NCI-H146 (cell line): ENCODE data around the gene ZFYVE28.

Experiments used
- DNase-seq: peaks from one replicate; lab custom pipeline; 2025; lab: John Stamatoyannopoulos, UW

ZFYVE28 gene

DNA sequence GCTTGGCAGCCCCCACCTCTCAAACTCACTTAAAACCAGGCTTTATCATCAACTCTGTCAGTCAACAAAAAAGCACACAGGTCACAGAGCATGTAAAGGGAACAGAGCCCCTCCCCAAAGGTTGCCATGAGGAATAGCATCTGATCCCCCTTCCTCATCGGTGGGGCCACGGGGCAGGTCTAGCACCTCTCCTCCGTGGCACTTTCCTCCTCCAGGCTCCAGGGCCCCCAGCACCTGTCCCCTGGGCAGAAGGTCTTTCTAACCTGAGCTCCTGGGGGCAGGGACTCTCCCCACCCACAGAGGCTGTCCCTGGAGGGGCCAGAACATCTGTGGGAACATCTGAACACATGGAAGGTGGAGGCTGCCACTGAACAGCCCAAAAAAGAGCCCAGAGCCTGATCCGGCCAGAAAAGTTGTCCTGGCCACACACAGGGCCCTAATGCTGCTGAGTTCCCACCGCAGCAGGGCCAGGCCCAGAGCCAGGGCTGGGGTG lies 65.7 kb downstream of the ZFYVE28 start:
- DNase-seq = no peak

DNA sequence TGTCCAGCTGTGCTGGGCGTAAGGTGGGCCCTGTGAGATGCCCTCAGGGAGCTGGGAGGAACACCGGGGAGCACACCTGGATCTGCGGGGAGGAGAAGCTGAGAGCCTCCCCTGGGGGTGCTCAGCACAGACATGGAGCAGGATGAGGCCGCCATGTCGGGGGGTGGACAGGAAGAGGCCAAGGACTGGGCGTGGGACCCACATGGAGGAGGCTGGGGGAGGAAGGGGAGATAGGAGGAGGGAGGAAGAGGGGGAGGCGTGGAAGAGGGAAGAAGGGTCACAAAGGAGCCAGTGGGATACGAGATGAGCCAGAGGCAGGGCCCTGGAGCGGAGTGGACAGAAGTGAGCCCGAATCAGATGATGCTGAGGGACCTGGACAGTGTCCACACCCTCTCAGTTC lies 66.3 kb downstream of the ZFYVE28 start:
- no peak for DNase-seq

DNA sequence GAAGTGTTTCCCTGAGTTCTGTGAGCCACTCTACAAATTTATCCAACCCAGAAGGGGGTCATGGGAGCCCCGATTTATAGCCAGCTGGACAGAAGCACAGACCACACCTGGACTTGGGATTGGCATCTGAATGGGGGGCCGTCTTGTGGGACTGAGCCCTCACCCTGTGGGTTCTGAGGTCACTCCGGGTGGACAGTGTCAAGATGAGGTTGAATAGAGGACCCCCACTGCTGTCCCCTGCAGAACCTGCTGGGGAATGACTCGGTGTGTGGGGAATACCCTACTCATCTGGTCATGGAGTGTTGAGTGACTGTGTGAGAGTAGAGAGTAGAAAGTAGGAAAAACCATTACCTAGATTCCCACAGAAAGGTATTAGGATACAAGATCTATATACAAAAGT lies 67.5 kb downstream of the ZFYVE28 start:
- no peak for DNase-seq

DNA sequence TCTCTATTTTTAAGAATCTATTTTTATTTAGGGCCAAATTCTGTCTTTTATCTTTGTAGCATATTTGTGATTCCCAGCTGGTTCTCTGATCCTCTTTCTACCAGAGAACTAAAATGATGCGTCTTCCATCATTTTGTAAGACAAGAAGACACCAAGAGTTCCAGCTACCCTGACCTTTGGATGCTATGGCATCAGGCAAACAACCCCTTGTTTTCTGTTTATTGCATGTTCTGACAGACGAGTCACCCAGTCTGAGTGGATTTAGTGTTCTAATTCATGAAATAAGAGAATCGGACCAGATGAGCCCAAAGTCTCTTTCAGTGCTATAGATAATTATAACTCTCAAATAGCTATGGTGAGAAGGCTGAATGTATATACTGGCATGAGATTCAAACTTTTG lies 69.7 kb downstream of the ZFYVE28 start:
- DNase-seq = no peak

DNA sequence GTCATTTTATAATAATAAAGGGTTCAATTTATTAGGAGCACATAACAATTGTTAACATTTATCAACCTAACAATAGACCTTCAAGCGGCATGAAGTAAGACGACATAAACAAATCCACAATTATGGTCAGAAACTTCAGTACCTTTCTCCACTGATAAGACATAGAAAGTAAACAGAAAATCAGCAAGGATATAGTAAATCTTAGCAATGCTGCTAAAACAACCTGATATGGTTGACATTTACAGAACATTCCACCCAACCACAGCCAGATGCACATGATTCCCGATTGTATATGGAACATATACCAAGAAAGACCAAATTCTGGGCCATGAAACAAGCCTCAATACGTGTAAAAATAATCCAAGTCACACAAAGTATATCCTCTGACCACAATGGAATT lies 71.3 kb downstream of the ZFYVE28 start:
- DNase-seq = no peak

DNA sequence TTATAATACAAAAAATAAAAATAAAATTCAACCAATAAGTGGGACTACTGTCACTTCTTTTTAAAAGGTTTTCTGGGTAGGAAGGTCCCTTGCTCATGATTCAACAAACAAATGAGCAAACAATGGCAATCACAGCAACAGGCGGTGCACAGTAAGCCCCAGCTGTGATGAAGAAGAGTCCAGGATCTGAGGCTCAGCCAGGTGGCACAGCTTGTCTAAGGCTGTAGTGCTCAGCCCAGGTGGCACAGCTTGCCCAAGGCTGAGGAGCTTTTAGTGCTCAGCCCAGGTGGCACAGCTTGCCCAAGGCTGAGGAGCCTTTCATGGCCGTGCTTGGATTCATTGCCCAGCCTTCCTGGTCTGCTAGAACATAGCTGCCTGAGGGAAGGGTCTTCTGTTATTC lies 75.0 kb downstream of the ZFYVE28 start:
- peak; percentile 16 for DNase-seq

DNA sequence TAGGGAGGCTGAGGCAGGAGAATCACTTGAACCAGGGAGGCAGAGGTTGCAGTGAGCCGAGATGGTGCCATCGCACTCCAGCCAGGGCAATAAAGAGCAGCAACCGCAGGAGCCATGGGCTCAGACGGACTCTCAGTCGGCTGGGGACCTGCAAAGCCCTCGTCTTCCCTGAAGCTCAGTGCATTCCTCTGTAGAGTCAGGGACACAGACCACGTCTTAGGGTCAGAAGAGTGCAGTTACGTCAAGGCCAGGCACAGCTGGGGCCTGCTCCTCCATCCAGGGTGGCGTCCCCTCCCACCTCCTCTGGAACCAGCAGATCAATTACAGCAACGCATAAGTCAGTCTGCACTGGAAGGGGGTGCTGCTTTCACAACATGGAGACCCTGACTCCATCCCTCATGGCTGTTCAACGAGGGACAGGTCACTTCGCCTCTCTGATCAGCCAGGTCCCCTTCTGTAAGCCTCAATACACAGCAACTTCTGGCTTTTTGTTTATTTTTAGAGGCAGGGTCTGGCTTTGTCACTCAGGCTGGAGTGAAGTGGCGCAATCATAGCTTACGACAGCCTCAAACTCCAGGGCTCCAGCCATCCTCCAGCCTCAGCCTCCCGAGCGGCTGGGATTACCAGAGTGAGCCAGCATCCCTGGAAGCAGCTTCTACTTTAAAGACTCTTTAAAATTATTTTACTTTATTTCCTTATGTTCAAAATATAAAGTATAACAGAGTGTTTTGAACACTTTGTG lies 76.4 kb downstream of the ZFYVE28 start:
- DNase-seq = no peak

DNA sequence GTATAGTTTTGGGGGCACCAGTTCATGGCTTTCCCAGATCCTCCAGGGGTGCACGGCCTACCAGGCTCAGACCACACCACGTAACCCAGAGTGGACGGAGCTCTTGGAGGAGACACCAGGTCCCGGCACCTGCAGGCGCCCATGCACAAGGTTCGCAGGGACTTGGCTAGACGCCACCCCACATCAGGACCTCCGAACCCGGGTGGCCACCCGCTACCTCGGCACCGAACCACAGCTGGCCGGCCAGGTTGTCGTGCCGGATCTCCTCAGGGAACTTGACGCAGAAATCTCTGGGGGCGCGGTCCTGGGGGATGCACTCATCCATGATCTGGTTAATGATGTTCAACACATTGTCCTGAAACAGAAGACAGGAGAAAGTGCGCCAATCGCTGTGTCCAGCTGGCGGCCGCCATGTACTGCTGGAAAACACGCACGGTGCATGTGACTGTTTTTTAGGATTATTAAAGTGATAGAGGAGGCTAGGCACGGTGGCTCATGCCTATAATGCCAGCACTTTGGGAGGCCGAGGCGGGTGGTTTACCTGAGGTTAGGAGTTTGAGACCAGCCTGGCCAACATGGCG lies 77.1 kb downstream of the ZFYVE28 start:
- no peak for DNase-seq

DNA sequence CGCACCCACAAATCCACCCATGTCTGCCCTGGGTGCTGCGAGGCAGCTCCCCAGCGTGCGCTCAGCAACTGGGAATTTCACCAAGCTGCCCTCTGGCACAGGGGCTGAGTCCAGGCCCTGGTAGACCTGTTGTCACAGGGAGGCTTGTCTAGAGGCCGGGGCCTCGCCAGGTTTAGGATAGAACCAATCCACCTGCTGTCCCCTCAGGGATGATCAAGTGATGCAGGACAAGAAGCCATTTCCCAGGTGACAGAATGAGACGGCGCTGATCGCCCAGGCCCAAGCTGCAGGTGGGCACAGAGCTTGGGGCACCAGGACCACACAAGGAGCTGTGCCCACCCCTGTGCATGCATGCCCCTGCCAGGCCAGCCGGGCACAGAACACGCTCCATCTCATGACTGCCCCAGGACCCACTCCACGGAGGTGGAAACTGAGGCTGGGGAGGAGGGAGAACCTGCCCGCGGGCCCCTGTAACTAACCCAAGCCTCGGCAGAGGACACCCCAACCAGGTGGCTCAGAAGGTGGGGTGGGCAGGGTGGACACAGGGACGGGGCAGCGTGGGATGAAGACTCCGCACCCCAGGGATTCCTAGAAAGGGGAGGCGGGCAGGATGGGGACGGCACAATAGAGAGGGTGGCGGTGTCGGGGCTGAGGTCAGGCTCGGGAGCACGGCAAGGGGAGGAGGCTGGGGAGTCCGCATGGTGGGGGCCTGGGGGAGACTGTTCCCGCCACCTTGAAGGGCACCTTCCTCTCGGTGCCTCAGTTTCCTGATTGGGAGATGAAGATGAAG lies 78.0 kb downstream of the ZFYVE28 start:
- DNase-seq = no peak

DNA sequence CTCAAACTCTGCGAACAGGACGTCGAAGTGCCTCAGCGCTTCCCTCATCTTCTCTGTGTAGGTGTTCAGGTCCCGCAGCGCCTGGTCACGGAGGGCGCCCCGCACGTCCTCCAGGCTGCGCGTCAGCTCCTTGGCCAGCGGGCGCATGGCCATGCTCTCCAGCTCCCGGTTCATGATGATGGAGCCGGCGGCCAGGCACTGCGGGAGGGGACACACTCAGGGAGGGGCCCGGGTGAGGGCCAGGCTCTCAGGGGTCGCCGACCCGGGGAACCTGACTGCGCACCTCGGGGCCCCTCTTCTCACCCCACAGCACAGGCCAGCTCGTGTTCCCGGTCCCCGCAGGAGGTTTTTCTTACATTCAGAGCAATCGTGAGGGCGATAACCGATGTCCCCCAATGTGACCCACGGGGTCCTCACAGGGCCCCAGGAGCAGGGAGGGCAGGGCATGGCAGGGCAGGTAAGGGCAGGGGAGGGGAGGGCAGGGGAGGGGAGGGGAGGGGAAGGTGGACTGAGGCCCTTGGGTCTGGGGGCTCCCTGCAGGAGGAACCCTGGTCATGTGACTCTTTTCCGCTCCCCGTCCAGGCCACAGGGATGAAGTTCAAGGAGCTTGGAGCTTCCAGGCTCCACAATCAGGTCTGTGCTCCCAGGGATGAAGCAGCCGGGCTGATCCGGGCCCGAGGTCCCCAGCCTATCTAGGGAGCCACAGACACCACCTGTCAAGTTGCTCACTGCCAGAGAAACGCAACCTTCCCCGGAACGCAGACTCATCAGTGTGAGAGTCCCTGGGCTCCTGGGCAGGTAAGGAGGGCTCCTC lies 78.8 kb downstream of the ZFYVE28 start:
- DNase-seq = no peak

DNA sequence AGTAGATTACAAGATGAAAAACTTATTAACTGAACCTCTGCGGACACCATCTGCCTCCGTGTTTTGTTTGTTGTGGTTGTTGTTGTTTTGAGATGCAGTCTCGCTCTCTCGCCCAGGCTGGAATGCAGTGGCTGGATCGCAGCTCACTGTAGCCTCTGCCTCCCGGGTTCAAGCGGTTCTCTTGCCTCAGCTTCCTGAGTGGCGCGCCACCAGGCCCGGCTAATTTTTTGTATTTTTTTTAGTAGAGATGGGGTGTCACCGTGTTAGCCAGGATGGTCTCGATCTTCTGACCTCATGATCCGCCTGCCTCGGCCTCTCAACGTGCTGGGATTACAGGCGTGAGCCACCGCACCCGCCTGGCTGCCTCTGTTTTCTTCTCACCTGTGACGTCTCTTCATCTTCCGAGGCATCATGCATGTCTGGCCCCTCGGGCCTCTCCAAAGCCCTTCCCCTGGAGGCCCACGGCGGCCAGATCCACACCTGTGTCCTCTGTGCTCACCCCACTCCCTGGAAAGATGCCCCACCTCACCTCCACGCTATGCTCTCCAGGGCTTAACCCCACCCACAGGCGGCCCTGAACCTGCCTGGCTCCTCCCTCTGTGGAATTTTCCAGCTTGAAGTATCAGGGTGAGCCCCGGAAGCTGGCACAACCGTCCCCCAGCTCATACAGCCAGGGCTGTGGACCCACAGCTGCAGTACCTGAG lies 79.5 kb downstream of the ZFYVE28 start:
- no peak for DNase-seq

DNA sequence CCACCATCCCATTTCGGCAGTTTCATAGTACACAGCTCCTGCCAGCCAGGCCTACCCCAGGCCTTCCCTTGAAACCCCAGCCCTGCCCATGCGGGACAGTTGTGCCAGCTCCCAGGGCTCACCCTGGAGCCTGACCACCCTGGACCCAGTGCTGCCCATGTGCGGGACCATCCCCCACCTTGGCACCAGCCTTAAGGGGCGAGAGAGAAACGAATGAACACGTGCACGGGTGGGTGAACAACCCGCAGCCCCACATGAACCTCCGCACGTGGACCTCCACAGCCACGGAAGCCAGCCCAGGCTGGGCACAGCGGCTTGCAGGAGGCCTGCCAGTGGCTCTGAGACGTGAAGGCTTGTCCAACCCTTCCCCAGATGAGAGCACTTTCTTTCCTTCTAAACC lies 80.5 kb downstream of the ZFYVE28 start:
- no peak for DNase-seq

DNA sequence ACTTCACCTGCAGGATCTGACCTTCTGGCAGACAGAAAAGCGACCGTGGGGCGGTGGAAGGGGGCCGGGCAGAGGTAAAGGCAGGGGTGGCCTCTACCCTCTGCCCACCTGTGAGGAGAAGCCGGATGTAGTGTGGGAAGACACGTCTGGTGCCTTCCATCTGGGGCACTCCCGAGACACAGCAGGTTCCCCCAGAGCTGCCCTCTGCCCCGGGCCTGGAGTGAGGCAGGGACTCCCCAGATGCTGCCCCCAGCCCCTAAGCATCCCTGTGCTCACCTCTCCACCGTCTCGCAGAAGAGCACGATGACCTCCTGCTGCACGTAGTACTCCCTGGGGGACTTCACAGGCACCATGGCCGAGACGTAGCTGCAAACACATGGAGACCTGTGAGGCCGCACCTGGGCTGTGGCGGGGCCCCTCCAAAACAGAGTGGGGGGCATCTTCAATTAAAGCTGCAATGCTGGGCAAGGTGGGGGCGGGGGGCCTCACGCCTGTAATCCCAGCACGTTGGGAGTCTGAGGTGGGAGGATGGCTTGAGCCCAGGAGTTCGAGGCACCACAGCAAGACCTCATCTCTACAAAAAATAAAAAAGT lies 81.2 kb downstream of the ZFYVE28 start:
- no peak for DNase-seq

DNA sequence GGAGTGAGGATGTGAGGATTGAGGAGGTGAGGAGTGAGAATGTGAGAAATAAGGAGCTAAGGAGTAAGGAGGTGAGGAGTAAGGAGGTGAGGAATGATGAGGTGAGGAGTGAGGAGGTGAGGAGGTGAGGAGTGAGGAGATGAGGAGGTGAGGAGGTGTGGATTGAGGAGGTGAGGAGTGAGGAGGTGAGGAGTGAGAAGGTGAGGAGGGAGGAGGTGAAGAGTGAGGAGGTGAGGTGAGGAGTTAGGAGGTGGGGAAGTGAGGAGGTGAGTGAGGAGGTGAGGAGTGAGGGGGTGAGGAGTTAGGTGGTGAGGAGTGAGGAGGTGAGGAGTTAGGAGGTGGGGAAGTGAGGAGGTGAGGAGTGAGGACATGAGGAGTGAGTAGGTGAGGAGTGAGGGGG lies 81.8 kb downstream of the ZFYVE28 start:
- no peak for DNase-seq

DNA sequence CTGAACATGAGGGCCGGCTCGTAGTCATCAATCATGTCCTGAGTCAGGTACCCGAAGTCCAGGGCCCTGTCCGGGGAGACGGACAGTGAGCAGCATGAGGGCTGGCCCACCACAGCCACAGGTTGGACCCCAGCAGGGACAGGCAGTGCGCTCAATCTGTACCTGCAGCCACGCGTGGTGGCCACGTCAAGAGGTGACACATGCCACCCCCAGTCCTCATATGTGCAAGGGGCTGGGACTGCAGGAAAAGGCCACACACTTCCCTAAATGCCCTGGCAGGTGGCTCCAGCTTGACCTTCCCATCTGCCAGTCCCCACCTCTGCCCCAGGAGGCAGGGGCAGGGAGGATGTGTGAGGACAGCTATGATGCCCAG lies 82.7 kb downstream of the ZFYVE28 start:
- no peak for DNase-seq

DNA sequence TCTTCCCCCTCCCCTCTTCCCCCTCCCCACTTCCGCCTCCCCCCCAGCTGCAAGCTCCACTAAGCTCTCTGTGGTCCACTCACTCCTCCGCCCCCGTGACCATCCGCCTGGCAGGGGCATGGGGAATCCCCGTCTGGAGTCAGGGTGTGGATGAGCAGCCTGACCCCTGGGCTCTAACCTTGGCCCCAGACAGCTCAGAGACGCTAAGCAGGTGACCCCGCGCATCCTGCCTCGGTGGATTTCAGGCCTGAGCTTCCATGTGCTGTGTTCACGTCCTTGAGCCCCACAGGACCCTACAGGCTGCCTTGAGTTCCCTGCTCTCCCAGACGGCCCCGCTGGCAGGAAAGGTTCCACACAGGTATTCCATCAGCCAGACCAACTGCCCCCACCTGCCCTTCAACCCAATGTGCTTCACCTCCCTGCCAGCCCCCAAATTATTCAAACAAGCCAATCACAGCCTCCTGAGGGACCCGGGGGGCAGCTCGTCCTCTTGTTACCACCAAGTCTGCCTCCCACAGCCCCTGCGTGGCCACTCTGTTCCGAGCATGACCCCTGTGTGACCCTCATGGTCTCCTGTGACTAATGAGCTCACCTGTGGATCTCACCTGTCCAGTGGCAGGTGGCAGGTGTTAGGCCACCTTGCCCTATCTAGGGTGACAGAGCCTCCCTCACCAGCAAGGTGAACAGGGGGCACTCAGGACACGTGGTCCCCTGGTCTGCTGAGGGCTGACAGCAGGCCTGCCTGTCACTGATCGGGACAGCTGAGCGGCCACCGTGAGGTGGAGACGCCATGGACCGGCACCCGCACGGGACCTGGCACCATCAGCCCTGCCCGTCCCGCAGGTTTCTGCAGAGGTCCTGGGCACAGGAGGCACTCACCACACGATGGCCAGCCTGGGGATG lies 83.4 kb downstream of the ZFYVE28 start:
- DNase-seq = no peak

DNA sequence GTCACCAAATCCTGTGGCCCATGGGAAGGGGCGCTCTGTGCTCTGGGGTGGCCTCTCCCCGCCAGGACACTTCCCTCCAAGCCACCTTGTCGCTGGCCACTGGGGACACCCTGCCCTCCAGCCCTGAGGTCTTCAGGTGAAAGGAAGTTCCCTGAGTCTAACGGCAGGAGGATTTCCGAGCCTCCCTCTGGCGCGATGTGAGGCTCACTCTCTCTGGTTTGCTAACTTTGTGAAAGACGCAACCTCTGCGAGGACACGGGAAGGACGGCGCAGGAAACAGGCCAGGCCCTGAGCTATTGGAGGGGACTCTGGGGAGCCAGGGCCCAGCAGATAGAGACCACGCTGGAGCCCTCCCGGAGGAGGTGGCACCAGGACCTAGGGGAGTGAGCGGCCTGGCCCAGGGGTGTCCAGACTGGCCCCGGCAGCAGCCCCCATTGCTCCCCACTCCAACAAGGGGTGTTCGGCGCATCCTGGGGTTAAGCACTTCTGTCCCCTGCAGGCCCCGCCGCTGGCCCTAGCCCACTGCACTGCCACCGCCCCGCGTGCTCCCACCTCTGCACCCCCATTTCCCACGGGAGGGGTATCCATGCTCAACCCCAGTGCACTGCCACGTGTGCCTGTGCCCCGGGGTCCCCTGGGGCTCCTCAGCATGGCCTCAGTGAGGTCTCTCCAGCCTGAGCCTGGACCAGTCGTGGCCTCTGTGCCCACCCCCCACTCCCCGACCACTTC lies 84.4 kb downstream of the ZFYVE28 start:
- DNase-seq = no peak

DNA sequence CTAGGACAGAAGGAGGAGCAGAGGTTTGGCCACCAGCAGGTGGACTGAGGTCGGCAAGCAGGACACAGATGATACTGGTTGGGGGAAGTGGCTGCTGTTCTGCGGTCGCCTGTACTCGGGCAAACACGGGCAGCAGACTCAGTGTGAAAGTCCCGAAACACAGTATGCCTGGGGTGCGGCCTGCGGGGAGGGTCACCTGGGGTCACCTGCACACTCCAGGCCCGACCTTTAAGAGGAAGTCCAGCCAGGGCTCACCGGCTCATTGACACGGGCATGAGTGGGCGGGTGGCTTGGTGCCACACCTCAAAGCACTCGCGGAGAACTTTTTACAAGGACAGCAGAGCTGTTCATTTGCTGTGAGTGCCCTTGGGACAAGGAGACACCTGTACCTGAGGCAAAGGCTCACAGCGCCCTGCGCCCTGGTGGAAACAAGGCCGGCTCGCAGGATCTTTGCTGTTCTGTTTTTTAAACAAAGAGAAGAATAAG lies 85.0 kb downstream of the ZFYVE28 start:
- DNase-seq = no peak

DNA sequence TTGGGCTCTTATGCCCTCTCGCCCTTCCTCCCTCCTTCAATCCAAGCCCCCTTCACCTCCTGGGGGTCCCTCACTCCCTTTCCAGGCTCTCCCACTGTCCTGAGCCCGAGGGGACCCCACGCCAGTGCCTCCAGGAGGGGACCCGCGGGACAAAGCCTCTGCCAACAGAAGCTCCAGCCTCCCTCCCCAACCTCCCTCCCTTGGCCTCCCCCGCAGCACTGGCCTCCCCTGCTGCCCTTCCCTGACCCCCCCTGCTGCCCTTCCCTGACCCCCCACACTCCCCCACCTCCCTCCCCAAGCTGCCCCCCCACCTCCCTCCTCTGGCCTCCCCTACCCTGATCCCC lies 85.5 kb downstream of the ZFYVE28 start:
- DNase-seq = no peak
